ENCODE measurements around the gene EXOC2.

Gene EXOC2

GRCh38 chr6:445571-446417 lies 247.1 kb downstream of the EXOC2 start:
- Histone ChIP-seq H3K9ac (ENCODE audit: low read depth in 1 of 2, low read length in 2 of 2) (no peak overlapping the region), H3K27ac (ENCODE audit: low read depth in 2 of 2, low read length in 2 of 2) (no peak overlapping the region), H3K4me3 (ENCODE audit: low read length in 2 of 2) (no peak overlapping the region)

GRCh38 chr6:444653-445275 lies 248.2 kb downstream of the EXOC2 start:
- Histone ChIP-seq H3K36me3 (ENCODE audit: control insufficient read depth in 2 of 2, insufficient read depth in 2 of 2, low read length in 2 of 2) (no peaks in the 10 kb centered on the region), H3K27ac (ENCODE audit: low read depth in 2 of 2, low read length in 2 of 2) (no peak overlapping the region), H3K9me3 (ENCODE audit: control insufficient read depth in 2 of 2, low read length in 2 of 2) (no peaks in the 10 kb centered on the region), H3K27me3 (ENCODE audit: control insufficient read depth in 2 of 2, insufficient read depth in 2 of 2, low read length in 2 of 2) (no peaks in the 10 kb centered on the region), H3K4me1 (ENCODE audit: control insufficient read depth in 2 of 2, insufficient read depth in 2 of 2, low read length in 2 of 2) (no peaks in the 10 kb centered on the region), H3K4me3 (ENCODE audit: low read length in 2 of 2) (no peak overlapping the region), H3K9ac (ENCODE audit: low read depth in 1 of 2, low read length in 2 of 2) (no peak overlapping the region)

More at GRCh38 chr6:445571-446417, 247.1 kb downstream of the EXOC2 start:
- Histone ChIP-seq H3K27me3 (ENCODE audit: control insufficient read depth in 2 of 2, insufficient read depth in 2 of 2, low read length in 2 of 2) (no peaks in the 10 kb centered on the region), H3K9me3 (ENCODE audit: control insufficient read depth in 2 of 2, low read length in 2 of 2) (no peaks in the 10 kb centered on the region), H3K4me1 (ENCODE audit: control insufficient read depth in 2 of 2, insufficient read depth in 2 of 2, low read length in 2 of 2) (no peaks in the 10 kb centered on the region), H3K36me3 (ENCODE audit: control insufficient read depth in 2 of 2, insufficient read depth in 2 of 2, low read length in 2 of 2) (no peaks in the 10 kb centered on the region)

- H3K27ac ChIP-seq (ENCODE audit: low read depth in 2 of 2, low read length in 2 of 2): no peak overlapping the region
- H3K27me3 ChIP-seq (ENCODE audit: control insufficient read depth in 2 of 2, insufficient read depth in 2 of 2, low read length in 2 of 2): no peaks in the 10 kb centered on the region
- H3K9ac ChIP-seq (ENCODE audit: low read depth in 1 of 2, low read length in 2 of 2): no peak overlapping the region
Measured at GRCh38 chr6:443621-444159, 249.2 kb downstream of the EXOC2 start.

GRCh38 chr6:441126-441920 lies 251.6 kb downstream of the EXOC2 start:
- Histone ChIP-seq H3K9ac (ENCODE audit: low read depth in 1 of 2, low read length in 2 of 2) (no peak overlapping the region), H3K9me3 (ENCODE audit: control insufficient read depth in 2 of 2, low read length in 2 of 2) (no peaks in the 10 kb centered on the region), H3K27ac (ENCODE audit: low read depth in 2 of 2, low read length in 2 of 2) (no peak overlapping the region), H3K4me1 (ENCODE audit: control insufficient read depth in 2 of 2, insufficient read depth in 2 of 2, low read length in 2 of 2) (no peaks in the 10 kb centered on the region), H3K4me3 (ENCODE audit: low read length in 2 of 2) (no peak overlapping the region), H3K36me3 (ENCODE audit: control insufficient read depth in 2 of 2, insufficient read depth in 2 of 2, low read length in 2 of 2) (no peaks in the 10 kb centered on the region), H3K27me3 (ENCODE audit: control insufficient read depth in 2 of 2, insufficient read depth in 2 of 2, low read length in 2 of 2) (no peaks in the 10 kb centered on the region)

More at GRCh38 chr6:443621-444159, 249.2 kb downstream of the EXOC2 start:
- no peaks in the 10 kb centered on the region for H3K36me3 ChIP-seq (ENCODE audit: control insufficient read depth in 2 of 2, insufficient read depth in 2 of 2, low read length in 2 of 2)
- no peaks in the 10 kb centered on the region for H3K4me1 ChIP-seq (ENCODE audit: control insufficient read depth in 2 of 2, insufficient read depth in 2 of 2, low read length in 2 of 2)
- H3K9me3 ChIP-seq (ENCODE audit: control insufficient read depth in 2 of 2, low read length in 2 of 2): no peaks in the 10 kb centered on the region
- no peak overlapping the region for H3K4me3 ChIP-seq (ENCODE audit: low read length in 2 of 2)

GRCh38 chr6:439641-440167 lies 253.2 kb downstream of the EXOC2 start:
- H3K4me3 ChIP-seq (ENCODE audit: low read length in 2 of 2): no peak overlapping the region
- H3K9ac ChIP-seq (ENCODE audit: low read depth in 1 of 2, low read length in 2 of 2): no peak overlapping the region
- H3K4me1 ChIP-seq (ENCODE audit: control insufficient read depth in 2 of 2, insufficient read depth in 2 of 2, low read length in 2 of 2): no peaks in the 10 kb centered on the region

GRCh38 chr6:438634-439170 lies 254.2 kb downstream of the EXOC2 start:
- no peaks in the 10 kb centered on the region for H3K4me1 ChIP-seq (ENCODE audit: control insufficient read depth in 2 of 2, insufficient read depth in 2 of 2, low read length in 2 of 2)
- no peak overlapping the region for H3K27ac ChIP-seq (ENCODE audit: low read depth in 2 of 2, low read length in 2 of 2)
- no peaks in the 10 kb centered on the region for H3K9me3 ChIP-seq (ENCODE audit: control insufficient read depth in 2 of 2, low read length in 2 of 2)
- H3K27me3 ChIP-seq (ENCODE audit: control insufficient read depth in 2 of 2, insufficient read depth in 2 of 2, low read length in 2 of 2): no peaks in the 10 kb centered on the region
- no peak overlapping the region for H3K4me3 ChIP-seq (ENCODE audit: low read length in 2 of 2)
- H3K36me3 ChIP-seq (ENCODE audit: control insufficient read depth in 2 of 2, insufficient read depth in 2 of 2, low read length in 2 of 2): no peaks in the 10 kb centered on the region
- H3K9ac ChIP-seq (ENCODE audit: low read depth in 1 of 2, low read length in 2 of 2): no peak overlapping the region

More at GRCh38 chr6:439641-440167, 253.2 kb downstream of the EXOC2 start:
- H3K27me3 ChIP-seq (ENCODE audit: control insufficient read depth in 2 of 2, insufficient read depth in 2 of 2, low read length in 2 of 2): no peaks in the 10 kb centered on the region
- H3K36me3 ChIP-seq (ENCODE audit: control insufficient read depth in 2 of 2, insufficient read depth in 2 of 2, low read length in 2 of 2): no peaks in the 10 kb centered on the region
- H3K27ac ChIP-seq (ENCODE audit: low read depth in 2 of 2, low read length in 2 of 2): no peak overlapping the region
- no peaks in the 10 kb centered on the region for H3K9me3 ChIP-seq (ENCODE audit: control insufficient read depth in 2 of 2, low read length in 2 of 2)

GRCh38 chr6:437037-437392 lies 255.9 kb downstream of the EXOC2 start:
- Histone ChIP-seq H3K27me3 (ENCODE audit: control insufficient read depth in 2 of 2, insufficient read depth in 2 of 2, low read length in 2 of 2) (no peaks in the 10 kb centered on the region), H3K27ac (ENCODE audit: low read depth in 2 of 2, low read length in 2 of 2) (no peak overlapping the region), H3K4me1 (ENCODE audit: control insufficient read depth in 2 of 2, insufficient read depth in 2 of 2, low read length in 2 of 2) (no peaks in the 10 kb centered on the region), H3K4me3 (ENCODE audit: low read length in 2 of 2) (no peak overlapping the region), H3K9ac (ENCODE audit: low read depth in 1 of 2, low read length in 2 of 2) (no peak overlapping the region), H3K36me3 (ENCODE audit: control insufficient read depth in 2 of 2, insufficient read depth in 2 of 2, low read length in 2 of 2) (no peaks in the 10 kb centered on the region), H3K9me3 (ENCODE audit: control insufficient read depth in 2 of 2, low read length in 2 of 2) (no peaks in the 10 kb centered on the region)

GRCh38 chr6:436308-437036 lies 256.5 kb downstream of the EXOC2 start:
- H3K4me3 ChIP-seq (ENCODE audit: low read length in 2 of 2): no peak overlapping the region
- peaks cover 0 to 2% of the 10 kb centered on the region in 2 donors for H3K27me3 ChIP-seq (ENCODE audit: control insufficient read depth in 2 of 2, insufficient read depth in 2 of 2, low read length in 2 of 2)
- H3K9ac ChIP-seq (ENCODE audit: low read depth in 1 of 2, low read length in 2 of 2): no peak overlapping the region
- no peaks in the 10 kb centered on the region for H3K9me3 ChIP-seq (ENCODE audit: control insufficient read depth in 2 of 2, low read length in 2 of 2)
- no peaks in the 10 kb centered on the region for H3K36me3 ChIP-seq (ENCODE audit: control insufficient read depth in 2 of 2, insufficient read depth in 2 of 2, low read length in 2 of 2)
- H3K27ac ChIP-seq (ENCODE audit: low read depth in 2 of 2, low read length in 2 of 2): no peak overlapping the region
- H3K4me1 ChIP-seq (ENCODE audit: control insufficient read depth in 2 of 2, insufficient read depth in 2 of 2, low read length in 2 of 2): no peaks in the 10 kb centered on the region
